Measurements from ENCODE around the gene PADI3.

DNA sequence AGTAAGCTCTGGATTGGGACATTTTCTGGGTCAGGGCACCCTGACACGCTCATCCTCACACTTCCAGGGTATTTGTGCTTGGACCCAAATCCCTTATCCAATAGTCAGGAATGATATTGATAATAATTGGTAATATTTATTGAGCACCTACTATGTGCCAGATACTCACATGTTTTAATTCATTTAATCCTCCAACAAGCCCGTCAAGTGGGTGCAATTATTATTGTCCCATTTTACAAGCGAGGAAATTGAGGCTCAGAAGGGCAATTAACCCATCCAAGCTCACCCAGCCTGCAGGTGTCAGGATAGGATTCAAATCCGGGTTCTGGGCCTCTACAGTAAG lies 11.4 kb upstream of the PADI3 start:
- TF ChIP-seq, protein P1, sequence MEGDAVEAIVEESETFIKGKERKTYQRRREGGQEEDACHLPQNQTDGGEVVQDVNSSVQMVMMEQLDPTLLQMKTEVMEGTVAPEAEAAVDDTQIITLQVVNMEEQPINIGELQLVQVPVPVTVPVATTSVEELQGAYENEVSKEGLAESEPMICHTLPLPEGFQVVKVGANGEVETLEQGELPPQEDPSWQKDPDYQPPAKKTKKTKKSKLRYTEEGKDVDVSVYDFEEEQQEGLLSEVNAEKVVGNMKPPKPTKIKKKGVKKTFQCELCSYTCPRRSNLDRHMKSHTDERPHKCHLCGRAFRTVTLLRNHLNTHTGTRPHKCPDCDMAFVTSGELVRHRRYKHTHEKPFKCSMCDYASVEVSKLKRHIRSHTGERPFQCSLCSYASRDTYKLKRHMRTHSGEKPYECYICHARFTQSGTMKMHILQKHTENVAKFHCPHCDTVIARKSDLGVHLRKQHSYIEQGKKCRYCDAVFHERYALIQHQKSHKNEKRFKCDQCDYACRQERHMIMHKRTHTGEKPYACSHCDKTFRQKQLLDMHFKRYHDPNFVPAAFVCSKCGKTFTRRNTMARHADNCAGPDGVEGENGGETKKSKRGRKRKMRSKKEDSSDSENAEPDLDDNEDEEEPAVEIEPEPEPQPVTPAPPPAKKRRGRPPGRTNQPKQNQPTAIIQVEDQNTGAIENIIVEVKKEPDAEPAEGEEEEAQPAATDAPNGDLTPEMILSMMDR (IDR thresholded peaks at IDR 0.05; ENCODE audit: extremely low read depth in 1 of 2, insufficient read depth in 1 of 2, low read depth in 1 of 2, low read length in 2 of 2): no peak
- no peak for TF ChIP-seq POLR2A (IDR thresholded peaks at IDR 0.05; ENCODE audit: low read depth, low read length)
- TF ChIP-seq EZH2 (IDR thresholded peaks at IDR 0.05; ENCODE audit: borderline replicate concordance, low read depth, low read length, severe bottlenecking): no peak
- TF ChIP-seq, protein P2, sequence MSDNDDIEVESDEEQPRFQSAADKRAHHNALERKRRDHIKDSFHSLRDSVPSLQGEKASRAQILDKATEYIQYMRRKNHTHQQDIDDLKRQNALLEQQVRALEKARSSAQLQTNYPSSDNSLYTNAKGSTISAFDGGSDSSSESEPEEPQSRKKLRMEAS (IDR thresholded peaks at IDR 0.05; ENCODE audit: insufficient read depth, insufficient read length): no peak

All from endothelial cell of umbilical vein (primary cell).